ENCODE results near the gene SUSD1. TPM values are rescaled to one million over a fixed set of nuclear protein-coding genes. Genes with fewer than 3 reads are reported as not detected.

SUSD1 gene
- total and polyA plus RNA-seq, 8 donors = 1.6 to 50.4 (median 21.1) TPM

DNA sequence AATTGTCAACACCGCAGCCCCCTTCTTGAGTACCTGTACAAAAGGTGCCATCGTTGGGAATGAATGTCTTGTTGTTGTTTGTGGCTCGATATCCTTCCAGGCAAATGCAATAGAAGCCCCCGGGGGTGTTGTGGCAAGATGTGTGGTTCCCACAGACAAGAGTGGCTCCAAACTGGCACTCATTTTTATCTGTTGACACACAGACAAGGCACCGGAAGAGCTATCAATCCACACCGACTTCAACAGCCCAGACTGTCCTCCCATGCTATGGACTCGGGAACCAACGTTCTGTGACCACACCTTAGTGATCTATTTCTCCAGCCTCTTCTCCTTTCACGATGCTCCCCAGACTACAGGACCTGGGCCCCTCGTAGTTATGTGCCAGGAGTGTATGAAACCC, 25.9 kb downstream of the SUSD1 start:
- Histone ChIP-seq H3K9me3 (no peaks in the 10 kb centered on the region), H3K27me3 (no peaks in the 10 kb centered on the region), H3K4me3 (no peak overlapping the region), H3K4me1 (no peaks in the 10 kb centered on the region), H3K27ac (no peak overlapping the region), H3K36me3 (peaks cover 0 to 19% (median 9%) of the 10 kb centered on the region in 4 donors)
- WGBS, 5 donors = 90 to 94% (median 92%) methylated on average over 10 of the region's 10 CpGs
- intact Hi-C loops (cut with DNase I; ENCODE audit: low total_unique reads) = no loop called here
- TF ChIP-seq POLR2A (IDR thresholded peaks at IDR 0.05) = no peak
- no peak for TF ChIP-seq EP300 (IDR thresholded peaks at IDR 0.05)
- TF ChIP-seq, protein P1, sequence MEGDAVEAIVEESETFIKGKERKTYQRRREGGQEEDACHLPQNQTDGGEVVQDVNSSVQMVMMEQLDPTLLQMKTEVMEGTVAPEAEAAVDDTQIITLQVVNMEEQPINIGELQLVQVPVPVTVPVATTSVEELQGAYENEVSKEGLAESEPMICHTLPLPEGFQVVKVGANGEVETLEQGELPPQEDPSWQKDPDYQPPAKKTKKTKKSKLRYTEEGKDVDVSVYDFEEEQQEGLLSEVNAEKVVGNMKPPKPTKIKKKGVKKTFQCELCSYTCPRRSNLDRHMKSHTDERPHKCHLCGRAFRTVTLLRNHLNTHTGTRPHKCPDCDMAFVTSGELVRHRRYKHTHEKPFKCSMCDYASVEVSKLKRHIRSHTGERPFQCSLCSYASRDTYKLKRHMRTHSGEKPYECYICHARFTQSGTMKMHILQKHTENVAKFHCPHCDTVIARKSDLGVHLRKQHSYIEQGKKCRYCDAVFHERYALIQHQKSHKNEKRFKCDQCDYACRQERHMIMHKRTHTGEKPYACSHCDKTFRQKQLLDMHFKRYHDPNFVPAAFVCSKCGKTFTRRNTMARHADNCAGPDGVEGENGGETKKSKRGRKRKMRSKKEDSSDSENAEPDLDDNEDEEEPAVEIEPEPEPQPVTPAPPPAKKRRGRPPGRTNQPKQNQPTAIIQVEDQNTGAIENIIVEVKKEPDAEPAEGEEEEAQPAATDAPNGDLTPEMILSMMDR (IDR thresholded peaks at IDR 0.05) = no peak
- no peak for TF ChIP-seq POLR2AphosphoS5 (IDR thresholded peaks at IDR 0.05)
- no peak for DNase-seq

DNA sequence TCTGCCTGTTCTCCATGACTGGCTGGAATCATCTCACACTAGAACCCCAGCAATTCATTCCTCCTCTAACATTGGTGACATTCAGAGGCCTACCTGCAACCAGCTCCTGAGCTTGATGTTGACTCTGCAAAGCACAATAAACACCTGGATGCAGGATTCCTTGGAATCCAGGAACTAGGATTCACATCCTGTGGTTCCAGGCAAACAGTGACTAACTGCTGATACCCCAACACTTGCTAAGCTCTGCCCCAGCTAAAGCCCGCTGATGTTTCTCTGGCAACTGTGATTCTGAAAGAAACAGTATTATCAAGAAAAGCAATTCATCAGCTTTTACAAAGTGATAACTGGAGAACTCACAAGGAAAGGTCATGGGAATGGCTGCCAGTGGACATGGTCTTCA, 29.2 kb downstream of the SUSD1 start:
- WGBS, 5 donors = 62 to 100% (median 67%) methylated on average over 1 of the region's 1 CpG
- no peak overlapping the region for H3K27ac ChIP-seq

GRCh38 chr9:112144807-112145206, 30.3 kb downstream of the SUSD1 start:
- Histone ChIP-seq H3K4me3 (no peak overlapping the region), H3K9me3 (no peaks in the 10 kb centered on the region), H3K4me1 (no peaks in the 10 kb centered on the region), H3K27me3 (no peaks in the 10 kb centered on the region), H3K36me3 (peaks cover 0 to 26% (median 16%) of the 10 kb centered on the region in 4 donors), H3K27ac (no peak overlapping the region)
- 97 to 100% (median 98%) methylated on average over 2 of the region's 2 CpGs for WGBS, 5 donors
- intact Hi-C loops (cut with DNase I; ENCODE audit: low total_unique reads) = no loop called here
- no peak for TF ChIP-seq POLR2AphosphoS5 (IDR thresholded peaks at IDR 0.05)
- TF ChIP-seq EP300 (IDR thresholded peaks at IDR 0.05) = no peak
- TF ChIP-seq, protein P1 (IDR thresholded peaks at IDR 0.05) = no peak
- TF ChIP-seq POLR2A (IDR thresholded peaks at IDR 0.05) = no peak
- DNase-seq = no peak

More for the DNA sequence above, 29.2 kb downstream of the SUSD1 start:
- H3K9me3 ChIP-seq = no peaks in the 10 kb centered on the region
- no peaks in the 10 kb centered on the region for H3K27me3 ChIP-seq
- H3K4me3 ChIP-seq = no peak overlapping the region
- TF ChIP-seq POLR2A (IDR thresholded peaks at IDR 0.05) (no peak), POLR2AphosphoS5 (IDR thresholded peaks at IDR 0.05) (peak in 1 of 3 donors; percentile 13)
- peak in 1 of 2 donors; percentile 32 for DNase-seq
- H3K36me3 ChIP-seq = peaks cover 0 to 27% (median 15%) of the 10 kb centered on the region in 4 donors
- no peaks in the 10 kb centered on the region for H3K4me1 ChIP-seq
- intact Hi-C loops (cut with DNase I; ENCODE audit: low total_unique reads) = no loop called here

DNA sequence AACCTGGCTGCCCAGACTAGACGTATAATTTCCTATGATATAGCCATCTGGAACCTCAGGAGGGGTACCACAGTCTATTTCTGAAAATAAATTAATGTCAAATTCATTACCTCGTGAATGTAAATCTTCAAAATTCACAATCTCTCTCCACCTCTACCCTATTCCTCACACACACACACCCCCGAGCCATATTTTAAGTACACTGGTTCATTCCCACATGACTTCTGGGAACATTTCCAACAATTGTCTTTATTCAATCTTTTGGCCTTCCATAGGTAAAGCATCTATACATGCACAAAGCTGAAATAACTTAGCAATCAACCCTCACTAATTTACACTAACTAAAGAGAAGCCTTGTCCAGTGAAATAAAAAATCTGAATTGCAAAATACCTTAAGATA, 32.7 kb downstream of the SUSD1 start:
- 57 to 75% (median 63%) methylated on average over 3 of the region's 3 CpGs for WGBS, 5 donors
- intact Hi-C loops (cut with DNase I; ENCODE audit: low total_unique reads) = no loop called here
- TF ChIP-seq, protein P1 (IDR thresholded peaks at IDR 0.05) = no peak
- TF ChIP-seq POLR2A (IDR thresholded peaks at IDR 0.05) = no peak
- no peak for TF ChIP-seq EP300 (IDR thresholded peaks at IDR 0.05)
- TF ChIP-seq POLR2AphosphoS5 (IDR thresholded peaks at IDR 0.05) = no peak

GRCh38 chr9:112140936-112141335, 34.2 kb downstream of the SUSD1 start:
- DNase-seq = no peak
- no peak overlapping the region for H3K4me3 ChIP-seq
- no peaks in the 10 kb centered on the region for H3K27me3 ChIP-seq
- H3K9me3 ChIP-seq = no peaks in the 10 kb centered on the region
- no peak overlapping the region for H3K27ac ChIP-seq
- TF ChIP-seq, protein P1 (IDR thresholded peaks at IDR 0.05) = no peak
- no peak for TF ChIP-seq POLR2A (IDR thresholded peaks at IDR 0.05)
- TF ChIP-seq EP300 (IDR thresholded peaks at IDR 0.05) = no peak
- no peak for TF ChIP-seq POLR2AphosphoS5 (IDR thresholded peaks at IDR 0.05)
- intact Hi-C loops (cut with DNase I; ENCODE audit: low total_unique reads) = no loop called here
- H3K36me3 ChIP-seq = peaks cover 0 to 15% (median 8%) of the 10 kb centered on the region in 4 donors
- 84 to 92% (median 90%) methylated on average over 2 of the region's 2 CpGs for WGBS, 5 donors
- no peaks in the 10 kb centered on the region for H3K4me1 ChIP-seq

More for the DNA sequence above, 32.7 kb downstream of the SUSD1 start:
- no peak overlapping the region for H3K27ac ChIP-seq
- H3K36me3 ChIP-seq = peaks cover 0 to 20% (median 12%) of the 10 kb centered on the region in 4 donors
- H3K4me3 ChIP-seq = no peak overlapping the region
- no peaks in the 10 kb centered on the region for H3K9me3 ChIP-seq
- no peaks in the 10 kb centered on the region for H3K27me3 ChIP-seq
- no peak for DNase-seq
- no peaks in the 10 kb centered on the region for H3K4me1 ChIP-seq

Measured in stomach (tissue), 9 donors.